Transverse colon (tissue), 4 donors: ENCODE results near the gene ZNF618. TPM values are rescaled to one million over a fixed set of nuclear protein-coding genes. Genes with fewer than 3 reads are reported as not detected.

ENCODE experiments used
- DNase-seq: peaks from one replicate; pipeline ENCODE4 v3.0.0-alpha.2; 2019
- H3K27ac ChIP-seq, 4 donors: fragments of 200-600 bp; sonication (generic); 2 replicates each; pipeline ENCODE4 v1.5.1; 2016 to 2018; ENCODE audit warnings: inconsistent platforms in 4 of 4
- H3K27me3 ChIP-seq: fragments of 200-600 bp; sonication (generic); 2 replicates; pipeline ENCODE4 v1.5.1; 2017; ENCODE audit warnings: inconsistent platforms
- H3K36me3 ChIP-seq, 4 donors: fragments of 200-600 bp; sonication (generic); 2 replicates each; pipeline ENCODE4 v1.5.1; 2017 to 2019; ENCODE audit warnings: inconsistent platforms in 4 of 4
- H3K4me1 ChIP-seq, 4 donors: fragments of 200-600 bp; sonication (generic); 2 replicates each; pipeline ENCODE4 v1.5.1; 2017 to 2020; ENCODE audit warnings: inconsistent platforms in 4 of 4
- H3K4me3 ChIP-seq, 4 donors: fragments of 200-600 bp; sonication (generic); 1 replicate in 1 of 4; 2 replicates in 3 of 4; pipeline versions ENCODE4 v1.5.1 to v1.6.1; 2017 to 2019; ENCODE audit warnings: inconsistent platforms in 4 of 4
- H3K9me3 ChIP-seq, 2 donors: fragments of 200-600 bp; sonication (generic); 2 replicates each; pipeline ENCODE4 v1.5.1; 2017 to 2019; ENCODE audit warnings: inconsistent platforms in 2 of 2
- CTCF ChIP-seq, 5 experiments: fragments of 200-600 bp in 3 of 5; fragments of 450-650 bp in 2 of 5; sonication (generic) in 3 of 5; IDR thresholded peaks; 1 replicate in 2 of 5; 2 replicates in 3 of 5; pipeline ENCODE4 v1.5.1; 2016 to 2017; ENCODE audit warnings: antibody characterized with exemption in 5 of 5, inconsistent platforms in 3 of 5, mild to moderate bottlenecking in 2 of 5, moderate library complexity in 1 of 5
- EP300 ChIP-seq: sonication (generic); formaldehyde crosslinking; IDR thresholded peaks from one replicate; pipeline ENCODE4 v1.6.1; 2017; ENCODE audit warnings: antibody characterized with exemption, low read depth
- POLR2A ChIP-seq: fragments of 450-650 bp; IDR thresholded peaks from one replicate; pipeline ENCODE4 v1.6.1; 2016; ENCODE audit warnings: antibody characterized with exemption, mild to moderate bottlenecking, moderate library complexity
- POLR2AphosphoS5 ChIP-seq, 3 donors: sonication (generic); formaldehyde crosslinking; IDR thresholded peaks; one replicate each; pipeline ENCODE4 v1.6.1; 2016; ENCODE audit warnings: antibody characterized with exemption in 3 of 3
- WGBS, 2 donors: methylation state at CpG; one replicate each; pipeline ENCODE4 v1.1.5; 2018; ENCODE audit warnings: low coverage in 1 of 2; 5-methylcytosine and 5-hydroxymethylcytosine counted together
- in situ Hi-C, 4 donors: fragments of 200-750 bp; cut with MboI; loops; one replicate each; pipeline versions ENCODE4 v1.15.0 to v1.15.1; 2017; ENCODE audit warnings: low sequenced_read_pairs in 3 of 4, low pct_ligation_motif_present in 1 of 4, low pct_unique_long_range_greater_than_20kb in 1 of 4
- intact Hi-C: fragments of 100-400 bp; cut with DNase I; formaldehyde crosslinking; loops from one replicate; pipeline ENCODE4 v1.15.1; 2023; ENCODE audit warnings: low total_unique reads
- total RNA-seq, 4 donors: library from RNA; depleted of rRNA; stranded (reverse); fragments of >200 nt; gene quantifications; one replicate each; pipeline ENCODE4 v1.1.0, GENCODE V29; 2016

The ZNF618 gene
- total RNA-seq, 4 donors from 2014 or later, result 2.2 to 8.6 (median 4.0) TPM

- intact Hi-C loops, result no loop called here
- no peaks in the 10 kb centered on the region for H3K9me3 ChIP-seq
- 76 to 85% methylated on average over 3 to 13 of the region's 13 CpGs for WGBS, 2 donors
- no peaks in the 10 kb centered on the region for H3K27me3 ChIP-seq
- no peak overlapping the region for H3K27ac ChIP-seq
- in situ Hi-C loops, result no loop called here
- no peak for TF ChIP-seq POLR2AphosphoS5 (IDR thresholded peaks at IDR 0.05)
- TF ChIP-seq POLR2A, result no peak
- TF ChIP-seq EP300, result no peak
- TF ChIP-seq CTCF (IDR thresholded peaks at IDR 0.05), result no peak
- peaks cover 0 to 6% (median 3%) of the 10 kb centered on the region in 4 donors for H3K4me1 ChIP-seq
- H3K36me3 ChIP-seq, result no peaks in the 10 kb centered on the region
- DNase-seq, result no peak
- no peak overlapping the region for H3K4me3 ChIP-seq
Observed at GRCh38 chr9:113943112-113944009, 67.3 kb downstream of the ZNF618 start.

GRCh38 chr9:113945784-113946183 is 69.7 kb downstream of the ZNF618 start:
- intact Hi-C loops, result no loop called here
- in situ Hi-C loops, result no loop called here
- no peaks in the 10 kb centered on the region for H3K36me3 ChIP-seq

DNA sequence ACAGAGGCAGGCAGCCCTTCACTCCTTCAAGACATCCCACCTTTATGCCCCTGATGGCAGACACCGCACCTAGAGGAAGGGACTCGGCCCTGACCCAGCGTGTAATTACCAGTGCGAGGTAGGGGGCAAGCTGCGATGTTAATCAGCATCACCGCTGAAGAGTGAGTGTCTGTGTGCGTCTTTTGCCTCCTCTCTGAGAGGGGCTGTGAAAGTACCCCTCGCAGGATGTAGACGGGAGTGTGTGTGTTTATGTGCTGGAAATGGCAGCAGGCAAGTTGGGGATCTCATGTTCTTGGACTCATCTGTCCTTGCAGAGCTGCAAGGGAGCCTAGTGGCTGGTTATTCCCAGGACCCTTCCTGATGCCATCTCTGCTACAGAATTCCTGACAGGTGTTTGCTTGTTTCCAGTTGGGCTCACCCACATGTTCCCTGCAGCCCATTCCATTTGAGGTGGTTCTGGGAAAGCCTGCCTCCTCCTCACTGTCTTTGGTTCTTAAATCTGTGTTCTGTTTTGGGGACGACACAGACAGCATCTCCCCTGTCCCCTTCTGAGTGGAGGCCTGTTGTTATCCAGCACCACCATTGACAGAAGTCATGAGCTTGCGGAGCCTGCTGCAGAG is 70.5 kb downstream of the ZNF618 start:
- intact Hi-C loops (no loop called here), in situ Hi-C loops (no loop called here)
- Histone ChIP-seq H3K9me3 (no peaks in the 10 kb centered on the region), H3K27me3 (no peaks in the 10 kb centered on the region), H3K36me3 (no peaks in the 10 kb centered on the region), H3K4me1 (no peaks in the 10 kb centered on the region), H3K27ac (no peak overlapping the region), H3K4me3 (no peak overlapping the region)
- TF ChIP-seq POLR2AphosphoS5 (IDR thresholded peaks at IDR 0.05) (no peak), POLR2A (no peak)
- 93% methylated on average over 11 of the region's 11 CpGs; no CpG with 5 or more reads in 1 of the 2 donors for WGBS, 2 donors
- DNase-seq, result no peak

More at GRCh38 chr9:113945784-113946183, 69.7 kb downstream of the ZNF618 start:
- WGBS, 2 donors, result 92 to 98% methylated on average over 5 to 8 of the region's 8 CpGs
- DNase-seq, result no peak
- Histone ChIP-seq H3K27me3 (no peaks in the 10 kb centered on the region), H3K4me3 (no peak overlapping the region), H3K9me3 (no peaks in the 10 kb centered on the region), H3K4me1 (peaks cover 0 to 6% (median 0%) of the 10 kb centered on the region in 4 donors), H3K27ac (no peak overlapping the region)
- TF ChIP-seq POLR2A, result no peak
- no peak for TF ChIP-seq CTCF (IDR thresholded peaks at IDR 0.05)
- TF ChIP-seq POLR2AphosphoS5 (IDR thresholded peaks at IDR 0.05), result no peak

GRCh38 chr9:113947941-113948340 is 71.8 kb downstream of the ZNF618 start:
- in situ Hi-C loops, result no loop called here
- 80 to 100% methylated on average over 1 to 8 of the region's 8 CpGs for WGBS, 2 donors

More at GRCh38 chr9:113947941-113948340, 71.8 kb downstream of the ZNF618 start:
- no peaks in the 10 kb centered on the region for H3K36me3 ChIP-seq
- TF ChIP-seq POLR2AphosphoS5 (IDR thresholded peaks at IDR 0.05) (no peak), POLR2A (no peak), CTCF (IDR thresholded peaks at IDR 0.05) (no peak), EP300 (no peak)
- intact Hi-C loops, result no loop called here
- H3K9me3 ChIP-seq, result no peaks in the 10 kb centered on the region
- no peaks in the 10 kb centered on the region for H3K27me3 ChIP-seq
- no peak overlapping the region for H3K4me3 ChIP-seq
- DNase-seq, result no peak
- H3K27ac ChIP-seq, result no peak overlapping the region
- no peaks in the 10 kb centered on the region for H3K4me1 ChIP-seq
